Measurements from ENCODE around the gene TMEM267. TPM values are rescaled to one million over a fixed set of nuclear protein-coding genes. Genes with fewer than 3 reads are reported as not detected.

TMEM267 gene
- total RNA-seq, 1 experiment from 2014 or later: 9.7 TPM

- TF ChIP-seq EZH2 (IDR thresholded peaks at IDR 0.05; ENCODE audit: borderline replicate concordance, low read depth, low read length, poor library complexity, severe bottlenecking): no peak
- no peak for TF ChIP-seq CTCF (conservative IDR thresholded peaks at IDR 0.05; ENCODE audit: low read depth, low read length)
- Histone ChIP-seq H3K9me3 (ENCODE audit: low read depth, low read length, poor library complexity, severe bottlenecking) (no peaks in the 10 kb centered on the region), H3K4me1 (ENCODE audit: insufficient read depth, low read length, poor library complexity, severe bottlenecking) (peaks cover 4% of the 10 kb centered on the region), H3K27me3 (replicated peaks; ENCODE audit: insufficient read depth, low read depth, low read length, poor library complexity) (no peaks in the 10 kb centered on the region), H3K36me3 (ENCODE audit: insufficient read depth, low read length, poor library complexity, severe bottlenecking) (peaks cover 8% of the 10 kb centered on the region), H3K27ac (ENCODE audit: low read depth, low read length, poor library complexity, severe bottlenecking) (no peak overlapping the region), H3K4me3 (ENCODE audit: low read depth, low read length, poor library complexity, severe bottlenecking) (no peak overlapping the region)
- ChIA-PET POLR2A (ENCODE audit: low non-redundant PET) (no interaction called here), CTCF (no interaction called here)
- BruUV-seq (replicated peaks): no TSS peak
- DNase-seq (ENCODE audit: low spot score): no peak
- intact Hi-C loops (cut with micrococcal nuclease; ENCODE audit: unreplicated experiment): no loop called here
Measured at GRCh38 chr5:43520615-43521014, 37.0 kb upstream of the TMEM267 start.

- Histone ChIP-seq H3K9me3 (ENCODE audit: low read depth, low read length, poor library complexity, severe bottlenecking) (no peaks in the 10 kb centered on the region), H3K4me3 (ENCODE audit: low read depth, low read length, poor library complexity, severe bottlenecking) (peak overlapping the region; percentile 57), H3K4me1 (ENCODE audit: insufficient read depth, low read length, poor library complexity, severe bottlenecking) (peaks cover 20% of the 10 kb centered on the region), H3K36me3 (ENCODE audit: insufficient read depth, low read length, poor library complexity, severe bottlenecking) (no peaks in the 10 kb centered on the region), H3K27ac (ENCODE audit: low read depth, low read length, poor library complexity, severe bottlenecking) (peak overlapping the region; percentile 79), H3K27me3 (replicated peaks; ENCODE audit: insufficient read depth, low read depth, low read length, poor library complexity) (no peaks in the 10 kb centered on the region)
- TF ChIP-seq EZH2 (IDR thresholded peaks at IDR 0.05; ENCODE audit: borderline replicate concordance, low read depth, low read length, poor library complexity, severe bottlenecking): no peak
- TF ChIP-seq CTCF (conservative IDR thresholded peaks at IDR 0.05; ENCODE audit: low read depth, low read length): no peak
- CTCF ChIA-PET: no interaction called here
- POLR2A ChIA-PET (ENCODE audit: low non-redundant PET): no interaction called here
- no TSS peak for BruUV-seq (replicated peaks)
- intact Hi-C loops (cut with micrococcal nuclease; ENCODE audit: unreplicated experiment): no loop called here
- DNase-seq (ENCODE audit: low spot score): no peak
Measured at GRCh38 chr5:43515678-43516048, 32.0 kb upstream of the TMEM267 start.

- ChIA-PET POLR2A (ENCODE audit: low non-redundant PET) (interaction anchor here (0.5 to 0.7 kb wide), 3 partner anchors 29 to 322 kb away, joined by 3 to 4 read pairs (median 3); partner anchors contain the start of gene TMEM267), CTCF (no interaction called here)
- BruUV-seq (replicated peaks): TSS peak; percentile 97
- Histone ChIP-seq H3K9me3 (ENCODE audit: low read depth, low read length, poor library complexity, severe bottlenecking) (no peaks in the 10 kb centered on the region), H3K4me3 (ENCODE audit: low read depth, low read length, poor library complexity, severe bottlenecking) (peak within 1 kb of the TSS; percentile 57), H3K27me3 (replicated peaks; ENCODE audit: insufficient read depth, low read depth, low read length, poor library complexity) (no peaks in the 10 kb centered on the region), H3K36me3 (ENCODE audit: insufficient read depth, low read length, poor library complexity, severe bottlenecking) (no peaks in the 10 kb centered on the region), H3K27ac (ENCODE audit: low read depth, low read length, poor library complexity, severe bottlenecking) (peak within 1 kb of the TSS; percentile 79), H3K4me1 (ENCODE audit: insufficient read depth, low read length, poor library complexity, severe bottlenecking) (peaks cover 20% of the 10 kb centered on the region)
- peak; percentile 98 for DNase-seq (ENCODE audit: low spot score)
- intact Hi-C loops (cut with micrococcal nuclease; ENCODE audit: unreplicated experiment): no loop called here
- TF ChIP-seq CTCF (conservative IDR thresholded peaks at IDR 0.05; ENCODE audit: low read depth, low read length): no peak; the same call in 1 of the 2 replicates
- TF ChIP-seq EZH2 (IDR thresholded peaks at IDR 0.05; ENCODE audit: borderline replicate concordance, low read depth, low read length, poor library complexity, severe bottlenecking): no peak
Measured at GRCh38 chr5:43514816-43515677, 31.4 kb upstream of the TMEM267 start, which contains the start of gene C5orf34. Gene C5orf34 (minus strand): TSS chr5:43515148. CDS start chr5:43509339, 5,809 bp downstream.

Data from A673 (cell line).